GM12891 (cell line): Measurements from ENCODE around the gene TBPL2.

Experiments
- PAX5 ChIP-seq: IDR thresholded peaks from 2 replicates; pipeline ENCODE4 v1.6.1; 2011; ENCODE audit warnings: low read length, moderate library complexity, mild to moderate bottlenecking; ENCODE audit not compliant: insufficient read depth, severe bottlenecking
- POLR2A ChIP-seq: IDR thresholded peaks from 2 replicates; pipeline ENCODE4 v1.6.1; 2011; ENCODE audit warnings: low read depth, low read length, control low read depth
- POLR2AphosphoS5 ChIP-seq: IDR thresholded peaks from 2 replicates; pipeline ENCODE4 v1.6.1; 2011; ENCODE audit warnings: low read depth, low read length, control low read depth
- SPI1 ChIP-seq: IDR thresholded peaks from 2 replicates; pipeline ENCODE4 v1.6.1; 2011; ENCODE audit warnings: low read depth, low read length, control low read depth
- TAF1 ChIP-seq: IDR thresholded peaks from 2 replicates; pipeline ENCODE4 v1.6.1; 2011; ENCODE audit warnings: low read depth, low read length, control low read depth

DNA sequence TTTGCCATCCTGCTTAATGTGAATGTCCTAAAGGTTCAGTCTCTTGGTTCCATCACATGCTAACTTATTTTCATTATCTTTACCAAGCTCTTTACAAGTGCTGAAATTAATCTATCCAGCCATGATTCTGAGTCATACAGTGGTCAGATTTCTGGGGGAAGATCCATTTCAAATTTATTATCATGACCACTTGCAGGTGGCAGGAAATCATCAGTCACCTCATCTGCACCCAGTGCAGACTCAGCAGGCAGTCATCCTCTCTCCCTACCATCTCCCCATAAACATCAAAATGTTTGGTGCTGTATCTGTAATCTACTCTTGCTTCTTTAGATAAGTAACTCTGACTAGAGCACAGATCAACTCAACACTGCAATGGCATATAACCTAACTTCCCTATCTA is 52.3 kb downstream of the TBPL2 start:
- TF ChIP-seq POLR2A (no peak), PAX5 (no peak), POLR2AphosphoS5 (no peak), SPI1 (no peak), TAF1 (no peak)
